Keratinocyte (primary cell): ENCODE results near the gene MOSMO. TPM values are rescaled to one million over a fixed set of nuclear protein-coding genes. Genes with fewer than 3 reads are reported as not detected.

ENCODE experiments used
- DNase-seq: peaks from one replicate; pipeline ENCODE4 v3.0.0-alpha.2; 2011; ENCODE audit warnings: low read depth, missing footprints, low spot score
- FAIRE-seq: peaks from 2 replicates; lab custom pipeline; 2011; peaks lifted over from hg19 to GRCh38; lab: Jason Lieb, UNC
- H2AFZ ChIP-seq: 2 replicates; pipeline ENCODE4 v1.6.0; 2012; ENCODE audit warnings: low read length, control low read depth, inconsistent platforms; ENCODE audit not compliant: control insufficient read depth
- H3K27ac ChIP-seq: 2 replicates; pipeline ENCODE4 v1.5.1; 2011; ENCODE audit warnings: low read length; ENCODE audit not compliant: control insufficient read depth, insufficient read depth
- H3K27me3 ChIP-seq: 3 replicates; pipeline ENCODE4 v1.6.0; 2011; ENCODE audit warnings: low read length; ENCODE audit not compliant: control insufficient read depth, insufficient read depth; ENCODE audit errors: extremely low read depth
- H3K36me3 ChIP-seq, 2 experiments: 2 replicates in 1 of 2; 3 replicates in 1 of 2; pipeline ENCODE4 v1.5.1; 2011; ENCODE audit warnings: low read length in 2 of 2, mild to moderate bottlenecking in 1 of 2; ENCODE audit not compliant: control insufficient read depth in 2 of 2, insufficient read depth in 2 of 2; ENCODE audit errors: extremely low read depth in 1 of 2
- H3K4me1 ChIP-seq: 3 replicates; pipeline ENCODE4 v1.5.1; 2011; ENCODE audit warnings: low read length; ENCODE audit not compliant: control insufficient read depth, insufficient read depth; ENCODE audit errors: extremely low read depth
- H3K4me2 ChIP-seq: 3 replicates; pipeline ENCODE4 v1.6.0; 2011; ENCODE audit warnings: low read depth, low read length; ENCODE audit not compliant: control insufficient read depth, insufficient read depth; ENCODE audit errors: extremely low read depth
- H3K4me3 ChIP-seq, 3 experiments: fragments of 200-600 bp in 1 of 3; sonication (generic) in 1 of 3; 2 replicates in 2 of 3; 3 replicates in 1 of 3; pipeline ENCODE4 v1.5.1; 2011 to 2016; ENCODE audit warnings: low read length in 3 of 3, mild to moderate bottlenecking in 3 of 3, control low read depth in 2 of 3, inconsistent platforms in 1 of 3, low read depth in 1 of 3, mixed read lengths in 1 of 3, mixed run types in 1 of 3, moderate library complexity in 1 of 3; ENCODE audit not compliant: control insufficient read depth in 2 of 3, insufficient read depth in 2 of 3; ENCODE audit errors: extremely low read depth in 1 of 3
- H3K79me2 ChIP-seq: 2 replicates; pipeline ENCODE4 v1.6.0; 2012; ENCODE audit warnings: low read length; ENCODE audit not compliant: control insufficient read depth, insufficient read depth
- H3K9ac ChIP-seq: 3 replicates; pipeline ENCODE4 v1.6.0; 2011; ENCODE audit warnings: low read length; ENCODE audit not compliant: control insufficient read depth, insufficient read depth; ENCODE audit errors: extremely low read depth
- H3K9me1 ChIP-seq: 3 replicates; pipeline ENCODE4 v1.6.0; 2011; ENCODE audit warnings: low read length; ENCODE audit not compliant: control insufficient read depth, insufficient read depth; ENCODE audit errors: extremely low read depth
- H3K9me3 ChIP-seq: 2 replicates; pipeline ENCODE4 v1.5.1; 2012; ENCODE audit warnings: low read depth, low read length; ENCODE audit not compliant: control insufficient read depth
- H4K20me1 ChIP-seq: 3 replicates; pipeline ENCODE4 v1.6.0; 2011; ENCODE audit warnings: low read length; ENCODE audit not compliant: control insufficient read depth, insufficient read depth; ENCODE audit errors: extremely low read depth
- EZH2 ChIP-seq: IDR thresholded peaks from one replicate; pipeline ENCODE4 v1.6.1; 2012; ENCODE audit warnings: inconsistent platforms, mild to moderate bottlenecking, low read length, moderate library complexity
- dilution Hi-C: fragments of 300-500 bp; cut with MboI; formaldehyde crosslinking; loops from one replicate; pipeline ENCODE4 v1.7.0; 2020; ENCODE audit warnings: low sequenced_read_pairs; ENCODE audit not compliant: extremely low pct_ligation_motif_present
- polyA plus RNA-seq, 5 experiments: library from polyadenylated mRNA; depleted of rRNA in 3 of 5; stranded (reverse) in 3 of 5; stranded (forward) in 1 of 5; unstranded in 1 of 5; fragments of >200 nt; gene quantifications; 1 replicate in 1 of 5; 2 replicates in 3 of 5; 3 replicates in 1 of 5; pipeline versions ENCODE4 v1.2.1 to v1.2.3, GENCODE V29; 2011 to 2012; ENCODE audit warnings: missing spikeins in 2 of 5, low read depth in 1 of 5, low replicate concordance in 1 of 5
- TF ChIP-seq, protein P1 (sequence below), 3 experiments: IDR thresholded peaks in 1 of 3; conservative IDR thresholded peaks in 1 of 3; optimal IDR thresholded peaks in 1 of 3; 2 replicates in 2 of 3; 3 replicates in 1 of 3; pipeline versions ENCODE3 to v1.5.1; 2011; ENCODE audit warnings: low read length in 3 of 3, mild to moderate bottlenecking in 3 of 3, moderate library complexity in 2 of 3, control low read depth in 1 of 3, inconsistent platforms in 1 of 3; ENCODE audit not compliant: insufficient read depth in 2 of 3; ENCODE audit errors: extremely low read depth in 1 of 3

The MOSMO gene
- polyA plus RNA-seq, 1 donor (not counting 4 experiments of a cell fraction or from before 2014, with no cell fraction given): 26.2 TPM

DNA sequence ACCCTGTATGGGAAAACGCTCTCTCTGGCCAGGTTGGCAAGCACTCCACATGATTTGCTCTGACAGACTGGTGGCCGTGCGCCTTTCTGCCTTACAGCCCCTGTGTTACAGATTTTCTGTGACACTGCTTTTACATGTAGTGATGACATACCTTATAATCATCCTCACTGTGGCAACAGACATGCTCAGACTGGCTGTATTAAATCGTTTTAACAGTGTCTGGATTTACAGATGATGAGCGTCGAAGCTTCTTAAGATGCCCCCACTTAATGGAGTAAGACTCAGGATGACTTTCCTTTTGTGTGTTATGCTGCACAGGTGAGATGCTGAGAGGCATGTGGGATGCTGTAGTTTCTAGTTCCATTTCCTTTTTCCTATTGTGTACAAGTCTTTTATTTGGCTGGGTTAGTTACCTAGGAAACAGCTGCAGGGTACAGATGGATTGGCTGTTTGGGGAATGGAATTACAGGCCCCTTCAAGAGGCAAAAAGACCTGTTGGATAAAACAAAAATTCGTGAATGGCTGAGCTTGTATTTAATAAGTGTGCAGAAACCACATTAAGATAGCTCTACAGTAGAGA is 63.5 kb downstream of the MOSMO start:
- Histone ChIP-seq H3K79me2 (peaks cover 62% of the 10 kb centered on the region), H2AFZ (no peak overlapping the region), H3K9me1 (no peaks in the 10 kb centered on the region), H3K4me3 (peak overlapping the region in 2 of 3 experiments; percentile 37 to 52), H3K27me3 (no peaks in the 10 kb centered on the region), H3K36me3 (peaks cover 2 to 4% of the 10 kb centered on the region in 2 experiments), H3K27ac (peak overlapping the region; percentile 95), H3K9ac (peak overlapping the region; percentile 82), H3K4me1 (peaks cover 59% of the 10 kb centered on the region), H4K20me1 (peaks cover 2% of the 10 kb centered on the region), H3K4me2 (peak overlapping the region; percentile 90), H3K9me3 (no peaks in the 10 kb centered on the region)
- no peak for TF ChIP-seq EZH2
- TF ChIP-seq, protein P1, sequence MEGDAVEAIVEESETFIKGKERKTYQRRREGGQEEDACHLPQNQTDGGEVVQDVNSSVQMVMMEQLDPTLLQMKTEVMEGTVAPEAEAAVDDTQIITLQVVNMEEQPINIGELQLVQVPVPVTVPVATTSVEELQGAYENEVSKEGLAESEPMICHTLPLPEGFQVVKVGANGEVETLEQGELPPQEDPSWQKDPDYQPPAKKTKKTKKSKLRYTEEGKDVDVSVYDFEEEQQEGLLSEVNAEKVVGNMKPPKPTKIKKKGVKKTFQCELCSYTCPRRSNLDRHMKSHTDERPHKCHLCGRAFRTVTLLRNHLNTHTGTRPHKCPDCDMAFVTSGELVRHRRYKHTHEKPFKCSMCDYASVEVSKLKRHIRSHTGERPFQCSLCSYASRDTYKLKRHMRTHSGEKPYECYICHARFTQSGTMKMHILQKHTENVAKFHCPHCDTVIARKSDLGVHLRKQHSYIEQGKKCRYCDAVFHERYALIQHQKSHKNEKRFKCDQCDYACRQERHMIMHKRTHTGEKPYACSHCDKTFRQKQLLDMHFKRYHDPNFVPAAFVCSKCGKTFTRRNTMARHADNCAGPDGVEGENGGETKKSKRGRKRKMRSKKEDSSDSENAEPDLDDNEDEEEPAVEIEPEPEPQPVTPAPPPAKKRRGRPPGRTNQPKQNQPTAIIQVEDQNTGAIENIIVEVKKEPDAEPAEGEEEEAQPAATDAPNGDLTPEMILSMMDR (optimal IDR thresholded peaks at IDR 0.05 in 1 of 3, IDR thresholded peaks at IDR 0.05 in 1 of 3, conservative IDR thresholded peaks at IDR 0.05 in 1 of 3; ENCODE audit: extremely low read depth in 1 of 3, insufficient read depth in 2 of 3, low read length in 3 of 3): no peak
- DNase-seq: peak; percentile 72
- peak; percentile 96 for FAIRE-seq
- dilution Hi-C loops: no loop called here

- Histone ChIP-seq H3K4me1 (peaks cover 59% of the 10 kb centered on the region), H3K36me3 (peaks cover 2 to 7% of the 10 kb centered on the region in 2 experiments), H3K9me3 (no peaks in the 10 kb centered on the region), H2AFZ (no peak overlapping the region), H3K9me1 (no peaks in the 10 kb centered on the region), H3K9ac (no peak overlapping the region), H3K4me2 (no peak overlapping the region), H3K27ac (peak overlapping the region; percentile 27), H4K20me1 (peaks cover 2% of the 10 kb centered on the region), H3K27me3 (no peaks in the 10 kb centered on the region), H3K4me3 (no peak overlapping the region), H3K79me2 (peaks cover 54% of the 10 kb centered on the region)
- TF ChIP-seq, protein P1 (optimal IDR thresholded peaks at IDR 0.05 in 1 of 3, IDR thresholded peaks at IDR 0.05 in 1 of 3, conservative IDR thresholded peaks at IDR 0.05 in 1 of 3; ENCODE audit: extremely low read depth in 1 of 3, insufficient read depth in 2 of 3, low read length in 3 of 3): no peak
- no peak for TF ChIP-seq EZH2
- dilution Hi-C loops: no loop called here
- no peak for FAIRE-seq
- DNase-seq: no peak
These were observed 65.4 kb downstream of the MOSMO start for GRCh38 chr16:22073350-22073749.
